ENCODE data around the gene NFE2.

NFE2 gene

GRCh38 chr12:54279632-54280467 lies 21.0 kb downstream of the NFE2 start, which contains the start of gene CBX5 (continued):
- peak; percentile 31; the same call in 1 of the 2 replicates for TF ChIP-seq GLI4 (tag by site-specific recombination; IDR thresholded peaks at IDR 0.05)
- TF ChIP-seq, protein P1, sequence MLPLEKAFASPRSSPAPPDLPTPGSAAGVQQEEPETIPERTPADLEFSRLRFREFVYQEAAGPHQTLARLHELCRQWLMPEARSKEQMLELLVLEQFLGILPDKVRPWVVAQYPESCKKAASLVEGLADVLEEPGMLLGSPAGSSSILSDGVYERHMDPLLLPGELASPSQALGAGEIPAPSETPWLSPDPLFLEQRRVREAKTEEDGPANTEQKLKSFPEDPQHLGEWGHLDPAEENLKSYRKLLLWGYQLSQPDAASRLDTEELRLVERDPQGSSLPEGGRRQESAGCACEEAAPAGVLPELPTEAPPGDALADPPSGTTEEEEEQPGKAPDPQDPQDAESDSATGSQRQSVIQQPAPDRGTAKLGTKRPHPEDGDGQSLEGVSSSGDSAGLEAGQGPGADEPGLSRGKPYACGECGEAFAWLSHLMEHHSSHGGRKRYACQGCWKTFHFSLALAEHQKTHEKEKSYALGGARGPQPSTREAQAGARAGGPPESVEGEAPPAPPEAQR (tag by site-specific recombination; IDR thresholded peaks at IDR 0.05), result no peak
- TF ChIP-seq ZNF610 (tag by site-specific recombination; IDR thresholded peaks at IDR 0.05; ENCODE audit: borderline replicate concordance), result peak; percentile 31; the same call in 1 of the 2 replicates
- no peak for TF ChIP-seq ZNF624 (tag by site-specific recombination; IDR thresholded peaks at IDR 0.05)
- TF ChIP-seq ZNF211 (tag by site-specific recombination; IDR thresholded peaks at IDR 0.05; ENCODE audit: low read depth), result no peak
- TF ChIP-seq GLIS1 (tag by site-specific recombination; IDR thresholded peaks at IDR 0.05), result peak; percentile 30; the same call in 1 of the 2 replicates
- 0 out of 2 replicates have a peak, but pooled peaks have one; percentile 41 for TF ChIP-seq BCL11B (tag by site-specific recombination; IDR thresholded peaks at IDR 0.05; ENCODE audit: low read depth)
- TF ChIP-seq EGR2 (tag by site-specific recombination; IDR thresholded peaks at IDR 0.05; ENCODE audit: low read depth), result peak; percentile 55; the same call in 1 of the 2 replicates
- peak; percentile 43 for TF ChIP-seq ZNF660 (tag by site-specific recombination; IDR thresholded peaks at IDR 0.05)
- no peak; the same call in none of the 2 replicates for TF ChIP-seq ZNF2 (tag by site-specific recombination; IDR thresholded peaks at IDR 0.05)
- TF ChIP-seq ZNF416 (tag by site-specific recombination; IDR thresholded peaks at IDR 0.05), result no peak
- TF ChIP-seq ZFP69B (tag by site-specific recombination; IDR thresholded peaks at IDR 0.05), result peak; percentile 52; the same call in 1 of the 2 replicates
- 0 out of 2 replicates have a peak, but pooled peaks have one; percentile 36 for TF ChIP-seq KLF9 (tag by site-specific recombination; IDR thresholded peaks at IDR 0.05; ENCODE audit: low read depth)
- no peak for TF ChIP-seq ZNF146 (tag by site-specific recombination; IDR thresholded peaks at IDR 0.05)
- no peak for TF ChIP-seq ZSCAN5A (tag by site-specific recombination; IDR thresholded peaks at IDR 0.05)
- TF ChIP-seq YY2 (tag by site-specific recombination; IDR thresholded peaks at IDR 0.05), result peak; percentile 80; the same call in 1 of the 2 replicates
- no peak; the same call in 1 of the 2 replicates for TF ChIP-seq GLIS2 (tag by site-specific recombination; IDR thresholded peaks at IDR 0.05)
- TF ChIP-seq ZNF747 (tag by site-specific recombination; IDR thresholded peaks at IDR 0.05), result no peak
- no peak for TF ChIP-seq ZNF121 (tag by site-specific recombination; IDR thresholded peaks at IDR 0.05)
- peak; percentile 88 for TF ChIP-seq PRDM10 (tag by site-specific recombination; IDR thresholded peaks at IDR 0.05)
- no peak for TF ChIP-seq ZNF776 (tag by site-specific recombination; IDR thresholded peaks at IDR 0.05; ENCODE audit: borderline replicate concordance)
- TF ChIP-seq ZNF555 (tag by site-specific recombination; conservative IDR thresholded peaks at IDR 0.05), result no peak
- peak; percentile 79 for TF ChIP-seq SP3 (tag by site-specific recombination; IDR thresholded peaks at IDR 0.05)
- 0 out of 2 replicates have a peak, but pooled peaks have one; percentile 60 for TF ChIP-seq TRIM28 (IDR thresholded peaks at IDR 0.05; ENCODE audit: borderline replicate concordance, low read length)
- TF ChIP-seq ZNF48 (tag by site-specific recombination; IDR thresholded peaks at IDR 0.05), result no peak
- 0 out of 2 replicates have a peak, but pooled peaks have one; percentile 33 for TF ChIP-seq ZSCAN16 (tag by site-specific recombination; IDR thresholded peaks at IDR 0.05)
- TF ChIP-seq, protein P2, sequence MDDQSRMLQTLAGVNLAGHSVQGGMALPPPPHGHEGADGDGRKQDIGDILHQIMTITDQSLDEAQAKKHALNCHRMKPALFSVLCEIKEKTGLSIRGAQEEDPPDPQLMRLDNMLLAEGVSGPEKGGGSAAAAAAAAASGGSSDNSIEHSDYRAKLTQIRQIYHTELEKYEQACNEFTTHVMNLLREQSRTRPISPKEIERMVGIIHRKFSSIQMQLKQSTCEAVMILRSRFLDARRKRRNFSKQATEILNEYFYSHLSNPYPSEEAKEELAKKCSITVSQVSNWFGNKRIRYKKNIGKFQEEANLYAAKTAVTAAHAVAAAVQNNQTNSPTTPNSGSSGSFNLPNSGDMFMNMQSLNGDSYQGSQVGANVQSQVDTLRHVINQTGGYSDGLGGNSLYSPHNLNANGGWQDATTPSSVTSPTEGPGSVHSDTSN (CRISPR knock-in tag; IDR thresholded peaks at IDR 0.05), result no peak
- TF ChIP-seq ZFP37 (tag by site-specific recombination; IDR thresholded peaks at IDR 0.05), result peak; percentile 90
- TF ChIP-seq, protein P3, sequence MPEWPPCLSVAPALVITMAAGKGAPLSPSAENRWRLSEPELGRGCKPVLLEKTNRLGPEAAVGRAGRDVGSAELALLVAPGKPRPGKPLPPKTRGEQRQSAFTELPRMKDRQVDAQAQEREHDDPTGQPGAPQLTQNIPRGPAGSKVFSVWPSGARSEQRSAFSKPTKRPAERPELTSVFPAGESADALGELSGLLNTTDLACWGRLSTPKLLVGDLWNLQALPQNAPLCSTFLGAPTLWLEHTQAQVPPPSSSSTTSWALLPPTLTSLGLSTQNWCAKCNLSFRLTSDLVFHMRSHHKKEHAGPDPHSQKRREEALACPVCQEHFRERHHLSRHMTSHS (tag by site-specific recombination; IDR thresholded peaks at IDR 0.05), result no peak
- TF ChIP-seq ZNF10 (tag by site-specific recombination; IDR thresholded peaks at IDR 0.05), result peak; percentile 41; the same call in 1 of the 2 replicates
- TF ChIP-seq ZNF138 (tag by site-specific recombination; IDR thresholded peaks at IDR 0.05; ENCODE audit: borderline replicate concordance), result no peak
- peak; percentile 86; the same call in 1 of the 2 replicates for TF ChIP-seq ZBTB20 (tag by site-specific recombination; IDR thresholded peaks at IDR 0.05)

All from HEK293 (cell line).